Caco-2 (cell line): Measurements from ENCODE around the gene C15orf39. TPM values are rescaled to one million over a fixed set of nuclear protein-coding genes. Genes with fewer than 3 reads are reported as not detected.
A peak's percentile ranks its signal among the peaks of the same experiment; 100 is the strongest.
"Not testable (repeated sequence)": the region's sequence is repeated elsewhere in the genome, so short reads cannot be mapped to it uniquely, and the experiment has no call there.

Experiments used
- BruUV-seq: library from RNA; stranded (reverse); fragments of 400-500 nt; replicated peaks from 2 replicates; lab custom pipeline; 2021; lab: Mats Ljungman, UMichigan
- CTCF ChIA-PET: fragments of 300-600 bp; sonication (Branson Sonifier 250); formaldehyde crosslinking; loops from one replicate; lab custom pipeline; 2022; ENCODE audit warnings: antibody characterized with exemption; lab: Charles Lee
- POLR2A ChIA-PET: fragments of 300-600 bp; sonication (Branson Sonifier 250); formaldehyde crosslinking; loops from one replicate; lab custom pipeline; 2022; ENCODE audit warnings: antibody characterized with exemption; lab: Charles Lee
- DNase-seq, 2 experiments: peaks; one replicate each; pipeline versions ENCODE4 v3.0.0 to v3.0.0-alpha.2; 2020 to 2022
- H3K27me3 ChIP-seq: replicated peaks from 2 replicates; pipeline ENCODE4 v1.6.0; 2011; ENCODE audit warnings: low read length; ENCODE audit not compliant: control insufficient read depth, insufficient read depth
- H3K36me3 ChIP-seq: 2 replicates; pipeline ENCODE4 v1.5.1; 2011; ENCODE audit warnings: low read length; ENCODE audit not compliant: control insufficient read depth, insufficient read depth
- H3K4me1 ChIP-seq: fragments of 250-450 bp; sonication (Bioruptor Pico); 2 replicates; pipeline ENCODE4 v1.5.1; 2020; ENCODE audit warnings: mild to moderate bottlenecking
- H3K4me3 ChIP-seq: 2 replicates; pipeline ENCODE4 v1.5.1; 2011; ENCODE audit warnings: low read depth, mild to moderate bottlenecking, control low read depth, low read length
- H3K9me3 ChIP-seq: fragments of 250-450 bp; sonication (Bioruptor Pico); 2 replicates; pipeline ENCODE4 v1.5.1; 2020; ENCODE audit warnings: mild to moderate bottlenecking, moderate library complexity
- H3K27ac Mint-ChIP-seq: one replicate; pipeline ENCODE4 v1.8.0; 2022; ENCODE audit warnings: mixed read lengths; ENCODE audit not compliant: unreplicated experiment
- H3K27me3 Mint-ChIP-seq: one replicate; pipeline ENCODE4 v1.8.0; 2022; ENCODE audit warnings: mixed read lengths; ENCODE audit not compliant: insufficient read depth, unreplicated experiment
- H3K36me3 Mint-ChIP-seq: one replicate; pipeline ENCODE4 v1.8.0; 2022; ENCODE audit warnings: mild to moderate bottlenecking, mixed read lengths; ENCODE audit not compliant: insufficient read depth, unreplicated experiment
- H3K4me1 Mint-ChIP-seq: one replicate; pipeline ENCODE4 v1.8.0; 2022; ENCODE audit warnings: low read depth, mixed read lengths; ENCODE audit not compliant: unreplicated experiment
- H3K4me3 Mint-ChIP-seq: one replicate; pipeline ENCODE4 v1.8.0; 2022; ENCODE audit warnings: mild to moderate bottlenecking, moderate library complexity, mixed read lengths; ENCODE audit not compliant: unreplicated experiment
- H3K9me3 Mint-ChIP-seq: one replicate; pipeline ENCODE4 v1.8.0; 2022; ENCODE audit warnings: mixed read lengths; ENCODE audit not compliant: unreplicated experiment
- CTCF ChIP-seq, 2 experiments: fragments of 200-600 bp in 1 of 2; IDR thresholded peaks; 1 replicate in 1 of 2; 2 replicates in 1 of 2; pipeline versions ENCODE4 v1.5.1 to v1.8.0; 2011 to 2022; ENCODE audit warnings: antibody characterized with exemption in 1 of 2, control low read depth in 1 of 2, inconsistent platforms in 1 of 2, low read depth in 1 of 2, low read length in 1 of 2, mild to moderate bottlenecking in 1 of 2, moderate library complexity in 1 of 2; ENCODE audit not compliant: insufficient read depth in 1 of 2, severe bottlenecking in 1 of 2, unreplicated experiment in 1 of 2
- intact Hi-C: fragments of 100-400 bp; cut with micrococcal nuclease; formaldehyde crosslinking; loops from one replicate; pipeline ENCODE4 v1.10.0; 2022; ENCODE audit not compliant: unreplicated experiment
- total RNA-seq: library from RNA; stranded (reverse); gene quantifications from 2 replicates; pipeline ENCODE4 v1.2.3, GENCODE V29; 2022

The C15orf39 gene
- total RNA-seq, 1 experiment from 2014 or later, result 48.2 TPM

GRCh38 chr15:75237316-75237982 is 35.8 kb downstream of the C15orf39 start:
- H3K36me3 Mint-ChIP-seq, result peaks cover 4% of the 10 kb centered on the region
- no peaks in the 10 kb centered on the region for H3K9me3 ChIP-seq
- DNase-seq, result no peak
- no peaks in the 10 kb centered on the region for H3K27me3 ChIP-seq
- no peaks in the 10 kb centered on the region for H3K36me3 ChIP-seq
- peaks cover 3% of the 10 kb centered on the region for H3K27me3 Mint-ChIP-seq
- no TSS peak for BruUV-seq
- intact Hi-C loops, result no loop called here
- no peak overlapping the region for H3K4me3 ChIP-seq
- H3K4me1 Mint-ChIP-seq, result no peaks in the 10 kb centered on the region
- ChIA-PET POLR2A (interaction anchor here (0.6 kb wide), 1 partner anchor 10 kb away, joined by 3 read pairs; no protein-coding TSS in a partner anchor), CTCF (no interaction called here)
- no peaks in the 10 kb centered on the region for H3K4me1 ChIP-seq
- TF ChIP-seq CTCF (IDR thresholded peaks at IDR 0.05; ENCODE audit: insufficient read depth in 1 of 2, low read depth in 1 of 2, low read length in 1 of 2, severe bottlenecking in 1 of 2, unreplicated experiment in 1 of 2), result no peak
- no peaks in the 10 kb centered on the region for H3K9me3 Mint-ChIP-seq
- H3K4me3 Mint-ChIP-seq, result no peak overlapping the region
- no peak overlapping the region for H3K27ac Mint-ChIP-seq

- no peak for DNase-seq
- peaks cover 3% of the 10 kb centered on the region for H3K27me3 Mint-ChIP-seq
- no TSS peak for BruUV-seq
Measured at GRCh38 chr15:75238150-75238549, 36.5 kb downstream of the C15orf39 start.

GRCh38 chr15:75245741-75246140 is 44.1 kb downstream of the C15orf39 start:
- not testable (repeated sequence) for H3K27me3 Mint-ChIP-seq

More at GRCh38 chr15:75238150-75238549, 36.5 kb downstream of the C15orf39 start:
- intact Hi-C loops, result no loop called here
- Histone ChIP-seq H3K9me3 (no peaks in the 10 kb centered on the region), H3K36me3 (no peaks in the 10 kb centered on the region), H3K4me3 (no peak overlapping the region), H3K4me1 (no peaks in the 10 kb centered on the region), H3K27me3 (no peaks in the 10 kb centered on the region)
- CTCF ChIA-PET, result no interaction called here
- H3K4me1 Mint-ChIP-seq, result no peaks in the 10 kb centered on the region
- no peak overlapping the region for H3K4me3 Mint-ChIP-seq
- no peak for TF ChIP-seq CTCF (IDR thresholded peaks at IDR 0.05; ENCODE audit: insufficient read depth in 1 of 2, low read depth in 1 of 2, low read length in 1 of 2, severe bottlenecking in 1 of 2, unreplicated experiment in 1 of 2)
- no peaks in the 10 kb centered on the region for H3K9me3 Mint-ChIP-seq
- H3K36me3 Mint-ChIP-seq, result peaks cover 4% of the 10 kb centered on the region
- POLR2A ChIA-PET, result interaction anchor here (0.6 kb wide), 1 partner anchor 11 kb away, joined by 3 read pairs; no protein-coding TSS in a partner anchor
- no peak overlapping the region for H3K27ac Mint-ChIP-seq

GRCh38 chr15:75248991-75249390 is 47.3 kb downstream of the C15orf39 start:
- H3K27me3 Mint-ChIP-seq, intact Hi-C loops, H3K4me1 ChIP-seq, H3K4me3 ChIP-seq, H3K4me1 Mint-ChIP-seq, H3K36me3 Mint-ChIP-seq, BruUV-seq, H3K27ac Mint-ChIP-seq, H3K36me3 ChIP-seq, H3K9me3 ChIP-seq, H3K27me3 ChIP-seq, CTCF ChIA-PET, POLR2A ChIA-PET, H3K9me3 Mint-ChIP-seq: not testable (repeated sequence)
- peak; percentile 37 to 56 for DNase-seq
- peak overlapping the region; percentile 7 for H3K4me3 Mint-ChIP-seq

More at GRCh38 chr15:75245741-75246140, 44.1 kb downstream of the C15orf39 start:
- CTCF ChIA-PET, POLR2A ChIA-PET, H3K4me1 ChIP-seq, H3K36me3 Mint-ChIP-seq, H3K9me3 ChIP-seq, H3K4me3 ChIP-seq, H3K27me3 ChIP-seq, DNase-seq, H3K4me1 Mint-ChIP-seq, H3K9me3 Mint-ChIP-seq, intact Hi-C loops, H3K27ac Mint-ChIP-seq, H3K4me3 Mint-ChIP-seq, BruUV-seq, H3K36me3 ChIP-seq: not testable (repeated sequence)
